GM12891 (cell line): ENCODE data around the gene PXDN.
"Not testable (repeated sequence)": the region's sequence is repeated elsewhere in the genome, so short reads cannot be mapped to it uniquely, and the experiment has no call there.

ENCODE experiments used
- PAX5 ChIP-seq: IDR thresholded peaks from 2 replicates; pipeline ENCODE4 v1.6.1; 2011; ENCODE audit warnings: low read length, moderate library complexity, mild to moderate bottlenecking; ENCODE audit not compliant: insufficient read depth, severe bottlenecking
- POLR2A ChIP-seq: IDR thresholded peaks from 2 replicates; pipeline ENCODE4 v1.6.1; 2011; ENCODE audit warnings: low read depth, low read length, control low read depth
- POLR2AphosphoS5 ChIP-seq: IDR thresholded peaks from 2 replicates; pipeline ENCODE4 v1.6.1; 2011; ENCODE audit warnings: low read depth, low read length, control low read depth
- POU2F2 ChIP-seq: IDR thresholded peaks from 2 replicates; pipeline ENCODE4 v1.6.1; 2011; ENCODE audit warnings: low read depth, mild to moderate bottlenecking, control low read depth, low read length, moderate library complexity
- SPI1 ChIP-seq: IDR thresholded peaks from 2 replicates; pipeline ENCODE4 v1.6.1; 2011; ENCODE audit warnings: low read depth, low read length, control low read depth
- TAF1 ChIP-seq: IDR thresholded peaks from 2 replicates; pipeline ENCODE4 v1.6.1; 2011; ENCODE audit warnings: low read depth, low read length, control low read depth

DNA sequence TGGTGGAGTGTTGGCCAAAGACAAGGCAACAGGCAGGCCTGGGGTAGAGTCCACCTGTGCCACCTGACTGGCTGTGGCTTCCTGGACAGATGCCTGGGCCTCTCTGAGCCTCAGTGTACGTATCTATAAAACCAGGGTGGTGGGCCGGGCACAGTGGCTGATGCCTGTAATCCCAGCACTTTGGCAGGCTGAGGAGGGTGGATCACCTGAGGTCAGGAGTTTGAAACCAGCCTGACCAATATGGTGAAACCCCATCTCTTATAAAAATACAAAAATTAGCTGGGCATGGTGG, 28.4 kb downstream of the PXDN start:
- not testable (repeated sequence) for TF ChIP-seq POLR2AphosphoS5, POLR2A, TAF1, SPI1, PAX5, POU2F2
